Vagina (tissue), 2 donors: ENCODE data around the gene DLEU7.

Experiments used
- POLR2A ChIP-seq, 2 donors: fragments of 450-650 bp; IDR thresholded peaks; one replicate each; pipeline ENCODE4 v1.6.1; 2017; ENCODE audit warnings: antibody characterized with exemption in 2 of 2, mild to moderate bottlenecking in 2 of 2, moderate library complexity in 2 of 2
- POLR2AphosphoS5 ChIP-seq, 2 donors: sonication (generic); formaldehyde crosslinking; IDR thresholded peaks; one replicate each; pipeline ENCODE4 v1.9.0; 2017; ENCODE audit warnings: antibody characterized with exemption in 2 of 2, mild to moderate bottlenecking in 2 of 2, low read depth in 1 of 2; ENCODE audit not compliant: insufficient read depth in 1 of 2
- TF ChIP-seq, protein P1 (sequence below), 3 experiments: fragments of 450-650 bp in 2 of 3; fragments of 200-600 bp in 1 of 3; sonication (generic) in 1 of 3; IDR thresholded peaks; one replicate each; pipeline ENCODE4 v1.5.1; 2017 to 2019; ENCODE audit warnings: antibody characterized with exemption in 3 of 3, mild to moderate bottlenecking in 2 of 3, moderate library complexity in 2 of 3

DNA sequence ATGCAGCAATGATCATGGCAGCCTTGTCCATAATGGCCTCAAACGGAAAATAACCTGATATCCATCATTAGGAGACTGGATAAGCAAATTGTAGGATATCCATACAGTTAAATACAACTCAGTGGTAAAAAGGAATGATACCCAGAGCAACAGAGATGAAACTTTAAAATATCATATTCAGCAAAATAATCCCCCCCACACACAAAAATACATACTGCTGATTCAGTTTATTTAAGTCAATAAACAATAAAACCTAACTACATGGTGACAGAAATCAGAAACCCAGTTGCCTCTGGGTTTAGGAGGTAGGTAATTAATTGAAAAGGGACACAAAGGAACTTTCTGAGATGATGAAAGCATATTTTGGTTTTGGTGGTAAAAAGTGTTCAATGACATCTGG, 27.9 kb upstream of the DLEU7 start:
- TF ChIP-seq, protein P1, sequence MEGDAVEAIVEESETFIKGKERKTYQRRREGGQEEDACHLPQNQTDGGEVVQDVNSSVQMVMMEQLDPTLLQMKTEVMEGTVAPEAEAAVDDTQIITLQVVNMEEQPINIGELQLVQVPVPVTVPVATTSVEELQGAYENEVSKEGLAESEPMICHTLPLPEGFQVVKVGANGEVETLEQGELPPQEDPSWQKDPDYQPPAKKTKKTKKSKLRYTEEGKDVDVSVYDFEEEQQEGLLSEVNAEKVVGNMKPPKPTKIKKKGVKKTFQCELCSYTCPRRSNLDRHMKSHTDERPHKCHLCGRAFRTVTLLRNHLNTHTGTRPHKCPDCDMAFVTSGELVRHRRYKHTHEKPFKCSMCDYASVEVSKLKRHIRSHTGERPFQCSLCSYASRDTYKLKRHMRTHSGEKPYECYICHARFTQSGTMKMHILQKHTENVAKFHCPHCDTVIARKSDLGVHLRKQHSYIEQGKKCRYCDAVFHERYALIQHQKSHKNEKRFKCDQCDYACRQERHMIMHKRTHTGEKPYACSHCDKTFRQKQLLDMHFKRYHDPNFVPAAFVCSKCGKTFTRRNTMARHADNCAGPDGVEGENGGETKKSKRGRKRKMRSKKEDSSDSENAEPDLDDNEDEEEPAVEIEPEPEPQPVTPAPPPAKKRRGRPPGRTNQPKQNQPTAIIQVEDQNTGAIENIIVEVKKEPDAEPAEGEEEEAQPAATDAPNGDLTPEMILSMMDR (IDR thresholded peaks at IDR 0.05): no peak
- TF ChIP-seq POLR2A (IDR thresholded peaks at IDR 0.05) (no peak), POLR2AphosphoS5 (IDR thresholded peaks at IDR 0.05; ENCODE audit: insufficient read depth in 1 of 2, low read depth in 1 of 2) (no peak)
